Naive thymus-derived CD4-positive, alpha-beta T cell (primary cell): ENCODE data around the gene RASA3. TPM values are rescaled to one million over a fixed set of nuclear protein-coding genes. Genes with fewer than 3 reads are reported as not detected.

Experiments used
- ATAC-seq: fragments of 150-1000 bp; cut with Tn5 transposase; 2 replicates; pipeline ENCODE4 v1.10.0; 2021; ENCODE audit warnings: mild to moderate bottlenecking, moderate library complexity
- CTCF ChIA-PET: fragments of 350-600 bp; sonication (Branson Sonifier 250); formaldehyde crosslinking; loops from one replicate; lab custom pipeline; 2021; ENCODE audit warnings: antibody characterized with exemption; lab: Charles Lee
- POLR2A ChIA-PET: fragments of 350-600 bp; sonication (Branson Sonifier 250); formaldehyde crosslinking; loops from one replicate; lab custom pipeline; 2021; ENCODE audit warnings: antibody characterized with exemption, inconsistent platforms; lab: Charles Lee
- DNase-seq, 9 donors: peaks; one replicate each; pipeline versions ENCODE4 v3.0.0 to v3.0.0-alpha.2; 2020 to 2022; ENCODE audit warnings: mixed read lengths in 1 of 9
- H3K27ac ChIP-seq: one replicate; pipeline ENCODE4 v1.7.0; 2013; ENCODE audit warnings: mild to moderate bottlenecking, low read depth, low read length, moderate library complexity
- H3K27me3 ChIP-seq, 2 donors: one replicate each; pipeline ENCODE4 v1.7.0; 2013; ENCODE audit warnings: low read length in 2 of 2, mild to moderate bottlenecking in 2 of 2, moderate library complexity in 2 of 2; ENCODE audit not compliant: control insufficient read depth in 2 of 2, insufficient read depth in 2 of 2
- H3K36me3 ChIP-seq, 3 experiments: 1 replicate in 2 of 3; 2 replicates in 1 of 3; pipeline ENCODE4 v1.7.0; 2013; ENCODE audit warnings: low read length in 3 of 3, mild to moderate bottlenecking in 3 of 3, moderate library complexity in 1 of 3; ENCODE audit not compliant: insufficient read depth in 3 of 3, control insufficient read depth in 2 of 3
- H3K4me1 ChIP-seq, 2 donors: one replicate each; pipeline ENCODE4 v1.7.0; 2013; ENCODE audit warnings: low read length in 2 of 2, mild to moderate bottlenecking in 2 of 2, moderate library complexity in 1 of 2; ENCODE audit not compliant: control insufficient read depth in 2 of 2, insufficient read depth in 2 of 2
- H3K4me3 ChIP-seq: 2 replicates; pipeline ENCODE4 v1.7.0; 2013; ENCODE audit warnings: mild to moderate bottlenecking, low read length
- H3K9me3 ChIP-seq, 3 experiments: 1 replicate in 2 of 3; 2 replicates in 1 of 3; pipeline ENCODE4 v1.7.0; 2013; ENCODE audit warnings: low read length in 3 of 3; ENCODE audit not compliant: control insufficient read depth in 2 of 3
- H3K27ac Mint-ChIP-seq, 9 donors: one replicate each; pipeline ENCODE4 v1.8.0; 2020 to 2022; ENCODE audit warnings: mixed read lengths in 9 of 9, mild to moderate bottlenecking in 8 of 9, moderate library complexity in 5 of 9, inconsistent platforms in 2 of 9
- H3K27me3 Mint-ChIP-seq, 5 donors: one replicate each; pipeline ENCODE4 v1.8.0; 2021 to 2022; ENCODE audit warnings: mixed read lengths in 5 of 5, mild to moderate bottlenecking in 1 of 5
- H3K36me3 Mint-ChIP-seq, 5 donors: one replicate each; pipeline ENCODE4 v1.8.0; 2020 to 2022; ENCODE audit warnings: mixed read lengths in 5 of 5, mild to moderate bottlenecking in 3 of 5, inconsistent platforms in 1 of 5
- H3K4me1 Mint-ChIP-seq, 7 donors: one replicate each; pipeline ENCODE4 v1.8.0; 2020 to 2022; ENCODE audit warnings: mixed read lengths in 7 of 7, mild to moderate bottlenecking in 3 of 7, inconsistent platforms in 1 of 7
- H3K4me3 Mint-ChIP-seq, 10 donors: one replicate each; pipeline ENCODE4 v1.8.0; 2020 to 2022; ENCODE audit warnings: mild to moderate bottlenecking in 10 of 10, mixed read lengths in 10 of 10, moderate library complexity in 6 of 10, inconsistent platforms in 2 of 10
- H3K9me3 Mint-ChIP-seq, 11 donors: one replicate each; pipeline ENCODE4 v1.8.0; 2020 to 2022; ENCODE audit warnings: mixed read lengths in 11 of 11, mild to moderate bottlenecking in 4 of 11, inconsistent platforms in 1 of 11, moderate library complexity in 1 of 11
- intact Hi-C, 2 donors: fragments of 100-400 bp; cut with micrococcal nuclease; formaldehyde crosslinking; loops; one replicate each; pipeline ENCODE4 v1.15.1; 2023
- polyA plus RNA-seq, 2 donors: library from polyadenylated mRNA; unstranded; fragments of 300-500 nt; fragmentation: Illumina TruSeq; gene quantifications; one replicate each; pipeline ENCODE4 v1.2.3, GENCODE V29; 2021
- total RNA-seq, 6 experiments: library from RNA in 5 of 6; stranded (reverse) in 5 of 6; gene quantifications; 1 replicate in 5 of 6; 2 replicates in 1 of 6; pipeline ENCODE4 v1.2.3 and lab custom pipeline; 2021 to 2026

The RASA3 gene
- total and polyA plus RNA-seq, 7 experiments from 2014 or later, result 109 to 227 (median 195) TPM

- H3K27me3 ChIP-seq, result no peaks in the 10 kb centered on the region
- no peaks in the 10 kb centered on the region for H3K9me3 ChIP-seq
- no peak for ATAC-seq
- H3K27ac Mint-ChIP-seq, result peak overlapping the region in 1 of 9 donors; percentile 72
- H3K9me3 Mint-ChIP-seq, result peaks cover 0 to 19% (median 0%) of the 10 kb centered on the region in 11 donors
- peaks cover 0 to 44% (median 12%) of the 10 kb centered on the region in 5 donors for H3K36me3 Mint-ChIP-seq
- H3K27ac ChIP-seq, result no peak overlapping the region
- H3K27me3 Mint-ChIP-seq, result no peaks in the 10 kb centered on the region
- no peak overlapping the region for H3K4me3 Mint-ChIP-seq
- CTCF ChIA-PET, result no interaction called here
- POLR2A ChIA-PET, result interaction anchor here (0.9 kb wide), 1 partner anchor 75 kb away, joined by 3 read pairs; no protein-coding TSS in a partner anchor
- intact Hi-C loops, result no loop called here
- no peak overlapping the region for H3K4me3 ChIP-seq
- no peak for DNase-seq
- no peaks in the 10 kb centered on the region for H3K4me1 ChIP-seq
- H3K36me3 ChIP-seq, result peaks cover 0 to 86% (median 34%) of the 10 kb centered on the region in 3 experiments
- peaks cover 11 to 63% (median 37%) of the 10 kb centered on the region in 7 donors for H3K4me1 Mint-ChIP-seq
These were observed 92.8 kb downstream of the RASA3 start for GRCh38 chr13:114039471-114040141.

- Mint-ChIP-seq H3K36me3 (peaks cover 0 to 42% (median 12%) of the 10 kb centered on the region in 5 donors), H3K27me3 (no peaks in the 10 kb centered on the region), H3K9me3 (peaks cover 0 to 17% (median 0%) of the 10 kb centered on the region in 11 donors), H3K4me3 (no peak overlapping the region), H3K27ac (peak overlapping the region in 1 of 9 donors; percentile 72), H3K4me1 (peaks cover 8 to 68% (median 36%) of the 10 kb centered on the region in 7 donors)
- POLR2A ChIA-PET, result interaction anchor here (0.7 to 0.9 kb wide), 2 partner anchors 15 to 75 kb away, joined by 3 read pairs; no protein-coding TSS in a partner anchor
- CTCF ChIA-PET, result no interaction called here
- H3K27me3 ChIP-seq, result no peaks in the 10 kb centered on the region
- intact Hi-C loops, result no loop called here
- DNase-seq, result no peak
- no peak for ATAC-seq
- no peak overlapping the region for H3K27ac ChIP-seq
- peaks cover 0 to 91% (median 40%) of the 10 kb centered on the region in 3 experiments for H3K36me3 ChIP-seq
- no peak overlapping the region for H3K4me3 ChIP-seq
- H3K4me1 ChIP-seq, result peaks cover 1 to 4% of the 10 kb centered on the region in 2 donors
- no peaks in the 10 kb centered on the region for H3K9me3 ChIP-seq
These were observed 93.5 kb downstream of the RASA3 start for GRCh38 chr13:114038900-114039299.

GRCh38 chr13:114038211-114038613 lies 94.2 kb downstream of the RASA3 start:
- Mint-ChIP-seq H3K27ac (no peak overlapping the region), H3K4me3 (no peak overlapping the region), H3K27me3 (no peaks in the 10 kb centered on the region), H3K36me3 (peaks cover 0 to 40% (median 12%) of the 10 kb centered on the region in 5 donors), H3K4me1 (peaks cover 6 to 63% (median 32%) of the 10 kb centered on the region in 7 donors), H3K9me3 (peaks cover 0 to 14% (median 0%) of the 10 kb centered on the region in 11 donors)
- Histone ChIP-seq H3K36me3 (peaks cover 0 to 95% (median 44%) of the 10 kb centered on the region in 3 experiments), H3K27ac (no peak overlapping the region), H3K27me3 (no peaks in the 10 kb centered on the region), H3K9me3 (no peaks in the 10 kb centered on the region), H3K4me1 (peaks cover 6 to 8% of the 10 kb centered on the region in 2 donors), H3K4me3 (no peak overlapping the region)
- DNase-seq (no peak), ATAC-seq (no peak)
- ChIA-PET POLR2A (interaction anchor here (0.7 kb wide), 1 partner anchor 14 kb away, joined by 3 read pairs; no protein-coding TSS in a partner anchor), CTCF (interaction anchor here (0.6 kb wide), 1 partner anchor 49 kb away, joined by 3 read pairs; no protein-coding TSS in a partner anchor)
- intact Hi-C loops, result no loop called here

GRCh38 chr13:114037674-114038073 lies 94.7 kb downstream of the RASA3 start:
- Mint-ChIP-seq H3K36me3 (peaks cover 0 to 35% (median 8%) of the 10 kb centered on the region in 5 donors), H3K4me3 (peak overlapping the region in 2 of 10 donors; percentile 13 to 21), H3K27ac (peak overlapping the region in 3 of 9 donors; percentile 6 to 78 (median 41)), H3K4me1 (peaks cover 4 to 58% (median 27%) of the 10 kb centered on the region in 7 donors), H3K27me3 (no peaks in the 10 kb centered on the region), H3K9me3 (peaks cover 0 to 13% (median 0%) of the 10 kb centered on the region in 11 donors)
- Histone ChIP-seq H3K27ac (no peak overlapping the region), H3K4me3 (no peak overlapping the region), H3K27me3 (no peaks in the 10 kb centered on the region), H3K9me3 (no peaks in the 10 kb centered on the region), H3K36me3 (peaks cover 0 to 90% (median 44%) of the 10 kb centered on the region in 3 experiments), H3K4me1 (peaks cover 6 to 9% of the 10 kb centered on the region in 2 donors)
- ChIA-PET POLR2A (no interaction called here), CTCF (interaction anchor here (0.6 kb wide), 2 partner anchors 50 to 187 kb away, joined by 3 read pairs; no protein-coding TSS in a partner anchor)
- no peak for ATAC-seq
- intact Hi-C loops, result no loop called here
- no peak for DNase-seq

- Histone ChIP-seq H3K36me3 (peaks cover 4 to 88% (median 34%) of the 10 kb centered on the region in 3 experiments), H3K27me3 (no peaks in the 10 kb centered on the region), H3K4me3 (no peak overlapping the region), H3K9me3 (no peaks in the 10 kb centered on the region), H3K4me1 (peaks cover 6 to 9% of the 10 kb centered on the region in 2 donors), H3K27ac (no peak overlapping the region)
- DNase-seq (no peak), ATAC-seq (no peak)
- intact Hi-C loops, result no loop called here
- Mint-ChIP-seq H3K27me3 (no peaks in the 10 kb centered on the region), H3K27ac (peak overlapping the region in 2 of 9 donors; percentile 54 to 63), H3K36me3 (peaks cover 6 to 30% (median 15%) of the 10 kb centered on the region in 5 donors), H3K9me3 (peaks cover 0 to 11% (median 0%) of the 10 kb centered on the region in 11 donors), H3K4me3 (no peak overlapping the region), H3K4me1 (peaks cover 7 to 58% (median 35%) of the 10 kb centered on the region in 7 donors)
- ChIA-PET POLR2A (no interaction called here), CTCF (no interaction called here)
These were observed 96.6 kb downstream of the RASA3 start for GRCh38 chr13:114035583-114036531.

GRCh38 chr13:114035186-114035582 lies 97.2 kb downstream of the RASA3 start:
- peak overlapping the region in 4 of 9 donors; percentile 32 to 60 (median 59) for H3K27ac Mint-ChIP-seq
- ChIA-PET POLR2A (no interaction called here), CTCF (no interaction called here)
- H3K27me3 Mint-ChIP-seq, result no peaks in the 10 kb centered on the region
- H3K27me3 ChIP-seq, result no peaks in the 10 kb centered on the region
- H3K4me1 ChIP-seq, result peaks cover 6 to 9% of the 10 kb centered on the region in 2 donors
- peaks cover 6 to 34% (median 19%) of the 10 kb centered on the region in 5 donors for H3K36me3 Mint-ChIP-seq
- no peak overlapping the region for H3K27ac ChIP-seq
- intact Hi-C loops, result no loop called here
- H3K9me3 Mint-ChIP-seq, result peaks cover 0 to 11% (median 0%) of the 10 kb centered on the region in 11 donors
- no peak for DNase-seq
- no peak for ATAC-seq
- H3K36me3 ChIP-seq, result peaks cover 4 to 91% (median 30%) of the 10 kb centered on the region in 3 experiments
- peaks cover 10 to 61% (median 39%) of the 10 kb centered on the region in 7 donors for H3K4me1 Mint-ChIP-seq
- H3K4me3 Mint-ChIP-seq, result peak overlapping the region in 1 of 10 donors; percentile 9
- H3K9me3 ChIP-seq, result no peaks in the 10 kb centered on the region
- no peak overlapping the region for H3K4me3 ChIP-seq
